GM21381 (cell line): ENCODE data around the gene LRP10.
A peak's percentile ranks its signal among the peaks of the same experiment; 100 is the strongest.
"Not testable (repeated sequence)": the region's sequence is repeated elsewhere in the genome, so short reads cannot be mapped to it uniquely, and the experiment has no call there.

ENCODE experiments used
- ATAC-seq: cut with Tn5 transposase; IDR thresholded peaks from one replicate; pipeline ENCODE4 v1.9.1; 2021; ENCODE audit warnings: mild to moderate bottlenecking, moderate library complexity; ENCODE audit not compliant: unreplicated experiment

LRP10 gene

GRCh38 chr14:22842211-22843122 is 29.1 kb upstream of the LRP10 start:
- ATAC-seq: no peak

GRCh38 chr14:22843123-22843925 is 28.2 kb upstream of the LRP10 start:
- no peak for ATAC-seq

- no peak for ATAC-seq
Measured at GRCh38 chr14:22844221-22845102, 27.1 kb upstream of the LRP10 start.

- no peak for ATAC-seq
Measured at GRCh38 chr14:22845103-22845394, 26.5 kb upstream of the LRP10 start.

GRCh38 chr14:22845821-22846625 is 25.5 kb upstream of the LRP10 start:
- ATAC-seq: no peak

GRCh38 chr14:22846811-22847307 is 24.7 kb upstream of the LRP10 start:
- no peak for ATAC-seq

- no peak for ATAC-seq
Measured at GRCh38 chr14:22847661-22848341, 23.7 kb upstream of the LRP10 start.

GRCh38 chr14:22848351-22849164 is 23.0 kb upstream of the LRP10 start:
- no peak for ATAC-seq

- ATAC-seq: no peak
Measured at GRCh38 chr14:22849212-22849819, 22.2 kb upstream of the LRP10 start.

GRCh38 chr14:22850944-22851764 is 20.4 kb upstream of the LRP10 start:
- no peak for ATAC-seq

- not testable (repeated sequence) for ATAC-seq
Measured at GRCh38 chr14:22852178-22852577, 19.4 kb upstream of the LRP10 start.

- ATAC-seq: no peak
Measured at GRCh38 chr14:22852599-22852939, 19.0 kb upstream of the LRP10 start.

GRCh38 chr14:22852940-22853767 is 18.4 kb upstream of the LRP10 start:
- peak; percentile 72 for ATAC-seq

- not testable (repeated sequence) for ATAC-seq
Measured at GRCh38 chr14:22854296-22854695, 17.2 kb upstream of the LRP10 start.

GRCh38 chr14:22854963-22855724 is 16.4 kb upstream of the LRP10 start:
- ATAC-seq: no peak

- ATAC-seq: no peak
Measured at GRCh38 chr14:22856428-22856827, 15.1 kb upstream of the LRP10 start.
